Stimulated activated CD4-positive, alpha-beta T cell treated with anti-CD3 and anti-CD28 coated beads, Interleukin-1b, Interleukin-23, amount 100 ng/mL, for 48 hours (primary cell): ENCODE data around the gene TP53BP2.
A peak's percentile ranks its signal among the peaks of the same experiment; 100 is the strongest.
"Not testable (repeated sequence)": the region's sequence is repeated elsewhere in the genome, so short reads cannot be mapped to it uniquely, and the experiment has no call there.

Experiments used
- DNase-seq: peaks from one replicate; pipeline ENCODE4 v3.0.0-alpha.2; 2020

Gene TP53BP2, protein sequence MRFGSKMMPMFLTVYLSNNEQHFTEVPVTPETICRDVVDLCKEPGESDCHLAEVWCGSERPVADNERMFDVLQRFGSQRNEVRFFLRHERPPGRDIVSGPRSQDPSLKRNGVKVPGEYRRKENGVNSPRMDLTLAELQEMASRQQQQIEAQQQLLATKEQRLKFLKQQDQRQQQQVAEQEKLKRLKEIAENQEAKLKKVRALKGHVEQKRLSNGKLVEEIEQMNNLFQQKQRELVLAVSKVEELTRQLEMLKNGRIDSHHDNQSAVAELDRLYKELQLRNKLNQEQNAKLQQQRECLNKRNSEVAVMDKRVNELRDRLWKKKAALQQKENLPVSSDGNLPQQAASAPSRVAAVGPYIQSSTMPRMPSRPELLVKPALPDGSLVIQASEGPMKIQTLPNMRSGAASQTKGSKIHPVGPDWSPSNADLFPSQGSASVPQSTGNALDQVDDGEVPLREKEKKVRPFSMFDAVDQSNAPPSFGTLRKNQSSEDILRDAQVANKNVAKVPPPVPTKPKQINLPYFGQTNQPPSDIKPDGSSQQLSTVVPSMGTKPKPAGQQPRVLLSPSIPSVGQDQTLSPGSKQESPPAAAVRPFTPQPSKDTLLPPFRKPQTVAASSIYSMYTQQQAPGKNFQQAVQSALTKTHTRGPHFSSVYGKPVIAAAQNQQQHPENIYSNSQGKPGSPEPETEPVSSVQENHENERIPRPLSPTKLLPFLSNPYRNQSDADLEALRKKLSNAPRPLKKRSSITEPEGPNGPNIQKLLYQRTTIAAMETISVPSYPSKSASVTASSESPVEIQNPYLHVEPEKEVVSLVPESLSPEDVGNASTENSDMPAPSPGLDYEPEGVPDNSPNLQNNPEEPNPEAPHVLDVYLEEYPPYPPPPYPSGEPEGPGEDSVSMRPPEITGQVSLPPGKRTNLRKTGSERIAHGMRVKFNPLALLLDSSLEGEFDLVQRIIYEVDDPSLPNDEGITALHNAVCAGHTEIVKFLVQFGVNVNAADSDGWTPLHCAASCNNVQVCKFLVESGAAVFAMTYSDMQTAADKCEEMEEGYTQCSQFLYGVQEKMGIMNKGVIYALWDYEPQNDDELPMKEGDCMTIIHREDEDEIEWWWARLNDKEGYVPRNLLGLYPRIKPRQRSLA

GRCh38 chr1:223845810-223846682 is at the start of gene TP53BP2:
Gene TP53BP2, minus strand, starts transcription at chr1:223845947. Its CDS starts 267 bp downstream, at chr1:223845680.
- DNase-seq: peak; percentile 86

GRCh38 chr1:223890494-223890893 is 44.7 kb upstream of the TP53BP2 start:
- DNase-seq: not testable (repeated sequence)

DNA sequence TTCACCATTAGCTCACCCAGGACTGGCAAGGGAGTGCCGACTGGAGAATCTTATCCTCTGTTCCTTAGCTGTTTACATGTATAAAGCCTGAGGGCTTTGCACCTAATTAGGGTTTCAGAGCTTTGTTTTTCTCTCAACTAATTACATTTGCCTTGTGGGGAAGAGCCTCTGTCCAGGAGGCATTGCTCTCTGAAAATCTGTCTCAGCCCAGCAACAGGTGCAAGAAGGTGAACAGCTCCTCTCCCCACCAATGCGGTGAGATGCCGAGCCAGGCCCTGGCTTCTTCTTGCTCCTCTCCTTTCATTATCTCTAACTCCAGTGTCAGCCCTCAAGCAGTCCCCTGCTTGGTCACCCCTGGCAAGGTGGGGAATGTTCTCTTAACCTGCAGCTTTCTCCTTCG is 43.6 kb upstream of the TP53BP2 start:
- DNase-seq: not testable (repeated sequence)

- peak; percentile 2 for DNase-seq
Measured at GRCh38 chr1:223887747-223888418, 42.1 kb upstream of the TP53BP2 start.

GRCh38 chr1:223886516-223886921 is 40.8 kb upstream of the TP53BP2 start:
- no peak for DNase-seq

- no peak for DNase-seq
Measured at GRCh38 chr1:223885614-223886013, 39.9 kb upstream of the TP53BP2 start.

- DNase-seq: no peak
Measured at GRCh38 chr1:223878598-223879325, 33.0 kb upstream of the TP53BP2 start.

DNA sequence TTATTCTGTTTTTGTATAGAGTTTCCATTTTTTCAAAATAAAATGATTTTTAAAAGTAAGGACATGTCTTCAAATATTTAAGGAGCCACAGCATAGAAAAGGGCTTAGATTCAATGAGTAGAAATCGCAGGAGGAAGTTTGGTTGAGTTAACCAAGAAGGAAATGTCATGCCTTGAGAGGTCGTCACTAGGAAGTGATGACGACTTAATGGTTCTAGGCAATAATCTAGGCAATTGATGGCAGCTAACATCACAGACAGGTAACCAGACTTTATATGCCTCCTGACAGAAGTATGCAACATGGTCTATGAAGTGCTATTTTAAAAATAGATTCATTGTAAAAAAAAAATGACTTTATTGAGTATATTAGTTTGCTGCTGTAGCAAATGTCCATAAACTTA is 32.1 kb upstream of the TP53BP2 start:
- no peak for DNase-seq

- no peak for DNase-seq
Measured at GRCh38 chr1:223876590-223876989, 30.8 kb upstream of the TP53BP2 start.

DNA sequence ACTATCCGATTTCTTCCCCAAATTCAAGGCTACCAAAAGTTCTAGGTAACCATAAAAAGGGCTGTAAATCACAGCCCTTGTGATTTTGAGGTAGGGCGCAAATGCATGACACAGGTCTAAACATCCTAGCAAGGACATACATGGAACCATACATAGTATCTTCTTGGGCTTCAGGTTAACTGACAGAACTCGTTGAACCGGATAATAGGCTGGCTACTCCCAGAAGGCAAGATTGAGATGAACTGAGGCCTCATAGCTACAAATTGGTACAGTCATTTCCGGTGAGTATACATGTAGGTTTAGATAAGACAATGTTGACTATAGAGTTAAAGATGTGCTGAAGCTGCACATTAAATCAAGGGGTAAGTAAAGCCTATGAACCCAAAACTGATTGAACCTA is 27.3 kb upstream of the TP53BP2 start:
- no peak for DNase-seq

- DNase-seq: no peak
Measured at GRCh38 chr1:223872308-223872901, 26.7 kb upstream of the TP53BP2 start.

- DNase-seq: no peak
Measured at GRCh38 chr1:223870617-223871574, 25.1 kb upstream of the TP53BP2 start.

- not testable (repeated sequence) for DNase-seq
Measured at GRCh38 chr1:223864599-223865368, 19.0 kb upstream of the TP53BP2 start.

GRCh38 chr1:223864084-223864483 is 18.3 kb upstream of the TP53BP2 start:
- no peak for DNase-seq

DNA sequence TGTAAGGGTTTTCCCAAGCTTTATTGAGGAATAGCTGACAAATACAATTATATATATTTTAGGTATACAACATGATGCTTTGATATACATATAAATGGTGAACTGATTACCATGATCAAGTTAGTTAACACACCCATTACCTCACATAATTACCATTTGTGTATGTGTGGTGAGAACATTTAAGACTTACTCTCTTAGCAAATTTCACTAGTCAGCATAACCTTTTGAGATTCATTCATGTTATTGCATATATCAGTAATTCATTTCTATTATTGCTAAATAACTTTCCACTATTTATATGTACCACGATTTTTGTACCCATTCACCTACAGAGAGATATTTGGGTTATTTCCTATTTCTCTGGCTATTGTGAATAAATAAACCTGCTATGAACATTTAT is 16.2 kb upstream of the TP53BP2 start:
- DNase-seq: no peak

GRCh38 chr1:223860051-223860622 is 14.4 kb upstream of the TP53BP2 start:
- DNase-seq: no peak

DNA sequence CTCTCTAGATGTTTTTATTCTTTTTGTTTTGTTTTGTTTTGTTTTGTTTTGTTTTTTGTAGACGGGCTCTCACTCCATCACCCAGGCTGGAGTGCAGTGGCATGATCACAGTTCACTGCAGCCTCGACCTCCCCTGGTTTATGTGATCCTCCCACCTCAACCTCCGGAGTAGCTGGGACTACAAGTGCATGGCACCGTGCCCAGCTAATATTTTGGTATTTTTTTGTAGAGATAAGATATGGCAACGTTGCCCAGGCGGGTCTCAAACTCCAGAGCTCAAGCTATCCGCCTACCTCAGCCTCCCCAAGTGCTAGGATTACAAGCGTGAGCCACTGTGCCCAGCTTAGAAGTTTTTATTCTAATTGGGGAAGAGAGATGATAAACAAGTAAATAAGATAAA is 13.3 kb upstream of the TP53BP2 start:
- no peak for DNase-seq

DNA sequence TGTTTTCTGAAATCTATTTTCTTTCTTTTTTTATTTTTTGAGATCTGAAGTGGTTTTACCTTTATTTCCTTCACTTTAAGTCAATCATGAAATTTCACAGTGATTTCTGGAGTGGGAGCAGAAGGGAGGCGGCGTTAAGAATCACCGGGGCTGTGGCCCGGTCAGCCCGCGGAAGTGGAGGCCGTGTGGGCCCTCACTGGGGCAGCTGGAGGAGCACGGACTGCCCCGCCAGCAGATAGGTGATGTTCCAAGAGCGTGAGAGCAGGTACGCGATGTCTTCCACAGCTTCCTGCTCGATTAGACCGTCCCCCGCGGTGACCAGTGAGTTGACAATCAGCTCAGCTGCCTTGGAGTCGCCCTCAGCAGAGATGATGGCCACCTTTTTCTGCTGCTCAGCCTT is 10.6 kb upstream of the TP53BP2 start:
- DNase-seq: no peak
